T-cell (primary cell): ENCODE measurements around the gene HOMER3. TPM values are rescaled to one million over a fixed set of nuclear protein-coding genes. Genes with fewer than 3 reads are reported as not detected.
A peak's percentile ranks its signal among the peaks of the same experiment; 100 is the strongest.

Experiments used
- ATAC-seq, 4 experiments: fragments of 200-7000 bp in 3 of 4; fragments of 150-1000 bp in 1 of 4; cut with Tn5 transposase; replicated peaks in 1 of 4; 1 replicate in 3 of 4; 2 replicates in 1 of 4; pipeline ENCODE4 v1.10.0; 2021; ENCODE audit warnings: moderate library complexity in 3 of 4, mild to moderate bottlenecking in 2 of 4, moderate number of reproducible peaks in 1 of 4
- CTCF ChIA-PET, 2 donors: fragments of 300-600 bp; sonication (Branson Sonifier 250); formaldehyde crosslinking; loops; one replicate each; lab custom pipeline; 2022; ENCODE audit warnings: antibody characterized with exemption in 2 of 2; lab: Charles Lee
- POLR2A ChIA-PET, 2 donors: fragments of 300-600 bp; sonication (Branson Sonifier 250); formaldehyde crosslinking; loops; one replicate each; lab custom pipeline; 2022; ENCODE audit warnings: antibody characterized with exemption in 2 of 2; lab: Charles Lee
- DNase-seq, 35 experiments: peaks; one replicate each; pipeline versions ENCODE4 v3.0.0 to v3.0.0-alpha.2; 2013 to 2023
- H3K27ac ChIP-seq: one replicate; pipeline ENCODE4 v1.5.1; 2013; ENCODE audit warnings: low read length
- H3K27me3 ChIP-seq, 2 experiments: replicated peaks in 1 of 2; 1 replicate in 1 of 2; 2 replicates in 1 of 2; pipeline versions ENCODE4 v1.6.1 to v1.7.0; 2013; ENCODE audit warnings: low read length in 1 of 2, mixed read lengths in 1 of 2; ENCODE audit not compliant: control insufficient read depth in 2 of 2, insufficient read depth in 2 of 2; ENCODE audit errors: extremely low read depth in 1 of 2
- H3K36me3 ChIP-seq, 2 donors: 1 replicate in 1 of 2; 2 replicates in 1 of 2; pipeline versions ENCODE4 v1.6.1 to v1.7.0; 2013; ENCODE audit warnings: low read length in 1 of 2; ENCODE audit not compliant: control insufficient read depth in 2 of 2, insufficient read depth in 1 of 2; ENCODE audit errors: extremely low read depth in 1 of 2
- H3K4me1 ChIP-seq, 2 experiments: 1 replicate in 1 of 2; 2 replicates in 1 of 2; pipeline versions ENCODE4 v1.6.1 to v1.7.0; 2013; ENCODE audit warnings: low read length in 2 of 2, mixed read lengths in 1 of 2; ENCODE audit not compliant: insufficient read depth in 2 of 2, control insufficient read depth in 1 of 2; ENCODE audit errors: extremely low read depth in 1 of 2
- H3K4me3 ChIP-seq, 2 donors: 1 replicate in 1 of 2; 2 replicates in 1 of 2; pipeline versions ENCODE4 v1.5.1 to v1.7.0; 2013; ENCODE audit warnings: mild to moderate bottlenecking in 2 of 2, low read length in 1 of 2, moderate library complexity in 1 of 2; ENCODE audit not compliant: control insufficient read depth in 1 of 2; ENCODE audit errors: extremely low read depth in 1 of 2
- H3K9me3 ChIP-seq: 2 replicates; pipeline ENCODE4 v1.7.0; 2013
- H3K27ac Mint-ChIP-seq, 2 donors: one replicate each; pipeline ENCODE4 v1.8.0; 2020 to 2021; ENCODE audit warnings: mild to moderate bottlenecking in 2 of 2, mixed read lengths in 2 of 2
- H3K27me3 Mint-ChIP-seq, 2 donors: one replicate each; pipeline ENCODE4 v1.8.0; 2021 to 2022; ENCODE audit warnings: mixed read lengths in 2 of 2
- H3K36me3 Mint-ChIP-seq: one replicate; pipeline ENCODE4 v1.8.0; 2021; ENCODE audit warnings: mixed read lengths
- H3K4me1 Mint-ChIP-seq, 3 donors: one replicate each; pipeline ENCODE4 v1.8.0; 2020 to 2022; ENCODE audit warnings: mixed read lengths in 3 of 3, mild to moderate bottlenecking in 1 of 3
- H3K4me3 Mint-ChIP-seq, 3 donors: one replicate each; pipeline ENCODE4 v1.8.0; 2020 to 2022; ENCODE audit warnings: mild to moderate bottlenecking in 3 of 3, mixed read lengths in 3 of 3, moderate library complexity in 3 of 3
- H3K9me3 Mint-ChIP-seq, 3 donors: one replicate each; pipeline ENCODE4 v1.8.0; 2020 to 2022; ENCODE audit warnings: mixed read lengths in 3 of 3
- WGBS: methylation state at CpG from one replicate; pipeline ENCODE4 v1.1.5; 2013; ENCODE audit warnings: missing lambda C conversion rate; ENCODE audit not compliant: insufficient coverage; 5-methylcytosine and 5-hydroxymethylcytosine counted together
- total RNA-seq, 35 experiments: library from RNA in 6 of 35; stranded (reverse) in 6 of 35; fragments of 120-200 nt in 1 of 35; gene quantifications; one replicate each; pipeline versions ENCODE4 v1.2.1 to v1.2.4 and lab custom pipeline; 2013 to 2026

Gene HOMER3
- total RNA-seq, 5 donors from 2014 or later (not counting 1 experiment from before 2014, with no cell fraction given) = 0.93 to 1.9 (median 1.3) TPM

GRCh38 chr19:18949858-18950257 lies 8.8 kb upstream of the HOMER3 start:
- Histone ChIP-seq H3K36me3 (no peaks in the 10 kb centered on the region), H3K27ac (no peak overlapping the region), H3K4me1 (peaks cover 0 to 31% of the 10 kb centered on the region in 2 experiments), H3K9me3 (no peaks in the 10 kb centered on the region), H3K4me3 (no peak overlapping the region), H3K27me3 (peaks cover 0 to 31% of the 10 kb centered on the region in 2 experiments)
- WGBS = 100% methylated on average over 1 of the region's 3 CpGs
- Mint-ChIP-seq H3K27ac (no peak overlapping the region), H3K4me1 (peaks cover 0 to 14% (median 2%) of the 10 kb centered on the region in 3 donors), H3K4me3 (no peak overlapping the region), H3K9me3 (peaks cover 0 to 2% (median 0%) of the 10 kb centered on the region in 3 donors), H3K36me3 (no peaks in the 10 kb centered on the region), H3K27me3 (peaks cover 5 to 6% of the 10 kb centered on the region in 2 donors)
- DNase-seq (no peak), ATAC-seq (no peak)
- ChIA-PET CTCF (interaction anchor here in 1 of 2 donors (0.6 kb wide), 1 partner anchor 443 kb away, joined by 3 read pairs; no protein-coding TSS in a partner anchor), POLR2A (no interaction called here)

GRCh38 chr19:18948976-18949356 lies 7.9 kb upstream of the HOMER3 start:
- DNase-seq (no peak), ATAC-seq (no peak)
- Mint-ChIP-seq H3K36me3 (no peaks in the 10 kb centered on the region), H3K27me3 (peaks cover 5 to 6% of the 10 kb centered on the region in 2 donors), H3K4me3 (no peak overlapping the region), H3K4me1 (peaks cover 0 to 14% (median 2%) of the 10 kb centered on the region in 3 donors), H3K9me3 (no peaks in the 10 kb centered on the region), H3K27ac (no peak overlapping the region)
- ChIA-PET POLR2A (no interaction called here), CTCF (no interaction called here)
- peaks cover 0 to 31% of the 10 kb centered on the region in 2 experiments for H3K4me1 ChIP-seq
- H3K36me3 ChIP-seq = no peaks in the 10 kb centered on the region
- H3K27me3 ChIP-seq = peaks cover 0 to 34% of the 10 kb centered on the region in 2 experiments
- H3K4me3 ChIP-seq = no peak overlapping the region
- no peak overlapping the region for H3K27ac ChIP-seq
- 83% methylated on average over 2 of the region's 5 CpGs for WGBS
- H3K9me3 ChIP-seq = no peaks in the 10 kb centered on the region

GRCh38 chr19:18948075-18948975 lies 7.3 kb upstream of the HOMER3 start:
- CTCF ChIA-PET = no interaction called here
- H3K27me3 ChIP-seq = peaks cover 0 to 33% of the 10 kb centered on the region in 2 experiments
- no peak overlapping the region for H3K4me3 Mint-ChIP-seq
- H3K4me1 Mint-ChIP-seq = peaks cover 0 to 14% (median 2%) of the 10 kb centered on the region in 3 donors
- ATAC-seq = no peak
- H3K4me3 ChIP-seq = no peak overlapping the region
- no peaks in the 10 kb centered on the region for H3K9me3 ChIP-seq
- H3K4me1 ChIP-seq = peaks cover 0 to 31% of the 10 kb centered on the region in 2 experiments
- WGBS = 60% methylated on average over 12 of the region's 15 CpGs
- H3K36me3 Mint-ChIP-seq = no peaks in the 10 kb centered on the region
- no peak for DNase-seq
- peaks cover 4 to 5% of the 10 kb centered on the region in 2 donors for H3K27me3 Mint-ChIP-seq
- POLR2A ChIA-PET = no interaction called here
- H3K27ac ChIP-seq = no peak overlapping the region
- no peak overlapping the region for H3K27ac Mint-ChIP-seq
- no peaks in the 10 kb centered on the region for H3K36me3 ChIP-seq
- H3K9me3 Mint-ChIP-seq = no peaks in the 10 kb centered on the region

- peaks cover 0 to 20% (median 2%) of the 10 kb centered on the region in 3 donors for H3K4me1 Mint-ChIP-seq
- H3K27ac Mint-ChIP-seq = peak overlapping the region in 1 of 2 donors; percentile 55
- peaks cover 13 to 15% of the 10 kb centered on the region in 2 donors for H3K27me3 Mint-ChIP-seq
- Histone ChIP-seq H3K9me3 (no peaks in the 10 kb centered on the region), H3K27ac (no peak overlapping the region), H3K4me3 (no peak overlapping the region), H3K27me3 (peaks cover 0 to 40% of the 10 kb centered on the region in 2 experiments), H3K36me3 (no peaks in the 10 kb centered on the region), H3K4me1 (peaks cover 0 to 31% of the 10 kb centered on the region in 2 experiments)
- no peak for ATAC-seq
- H3K4me3 Mint-ChIP-seq = no peak overlapping the region
- no peak for DNase-seq
- H3K36me3 Mint-ChIP-seq = no peaks in the 10 kb centered on the region
- CTCF ChIA-PET = no interaction called here
- no peaks in the 10 kb centered on the region for H3K9me3 Mint-ChIP-seq
- POLR2A ChIA-PET = no interaction called here
- 66% methylated on average over 10 of the region's 14 CpGs for WGBS
Observed at GRCh38 chr19:18946918-18947317, 5.9 kb upstream of the HOMER3 start.

GRCh38 chr19:18946335-18946734 lies 5.3 kb upstream of the HOMER3 start:
- no peaks in the 10 kb centered on the region for H3K9me3 Mint-ChIP-seq
- POLR2A ChIA-PET = no interaction called here
- CTCF ChIA-PET = no interaction called here
- H3K27me3 Mint-ChIP-seq = peaks cover 18 to 20% of the 10 kb centered on the region in 2 donors
- Histone ChIP-seq H3K4me3 (no peak overlapping the region), H3K27me3 (peaks cover 0 to 46% of the 10 kb centered on the region in 2 experiments), H3K9me3 (no peaks in the 10 kb centered on the region), H3K4me1 (peaks cover 0 to 37% of the 10 kb centered on the region in 2 experiments), H3K36me3 (no peaks in the 10 kb centered on the region), H3K27ac (no peak overlapping the region)
- no peak overlapping the region for H3K27ac Mint-ChIP-seq
- peaks cover 0 to 25% (median 5%) of the 10 kb centered on the region in 3 donors for H3K4me1 Mint-ChIP-seq
- H3K4me3 Mint-ChIP-seq = no peak overlapping the region
- no peak for DNase-seq
- ATAC-seq = no peak
- no peaks in the 10 kb centered on the region for H3K36me3 Mint-ChIP-seq

- Mint-ChIP-seq H3K27me3 (peaks cover 21 to 24% of the 10 kb centered on the region in 2 donors), H3K4me3 (no peak overlapping the region), H3K9me3 (no peaks in the 10 kb centered on the region), H3K36me3 (no peaks in the 10 kb centered on the region), H3K4me1 (peaks cover 0 to 28% (median 8%) of the 10 kb centered on the region in 3 donors), H3K27ac (no peak overlapping the region)
- Histone ChIP-seq H3K27me3 (peaks cover 0 to 52% of the 10 kb centered on the region in 2 experiments), H3K36me3 (no peaks in the 10 kb centered on the region), H3K4me3 (no peak overlapping the region), H3K27ac (no peak overlapping the region), H3K4me1 (peaks cover 0 to 44% of the 10 kb centered on the region in 2 experiments), H3K9me3 (no peaks in the 10 kb centered on the region)
- DNase-seq (no peak), ATAC-seq (no peak)
- CTCF ChIA-PET = no interaction called here
- 91% methylated on average over 7 of the region's 9 CpGs for WGBS
- POLR2A ChIA-PET = no interaction called here
Observed at GRCh38 chr19:18945297-18945696, 4.3 kb upstream of the HOMER3 start.
